Spleen (tissue), 11 donors: ENCODE data around the gene FGGY. TPM values are rescaled to one million over a fixed set of nuclear protein-coding genes. Genes with fewer than 3 reads are reported as not detected.

Source experiments
- DNase-seq: peaks from one replicate; pipeline ENCODE4 v3.0.0-alpha.2; 2020
- H3K27ac ChIP-seq, 8 donors: fragments of 200-600 bp; sonication (generic) in 7 of 8; 1 replicate in 4 of 8; 2 replicates in 4 of 8; pipeline versions ENCODE4 v1.5.0 to v1.8.0; 2016 to 2021; ENCODE audit warnings: inconsistent platforms in 4 of 8, mild to moderate bottlenecking in 4 of 8, moderate library complexity in 1 of 8
- H3K27me3 ChIP-seq, 7 donors: fragments of 200-600 bp; sonication (generic) in 6 of 7; replicated peaks in 1 of 7; 1 replicate in 4 of 7; 2 replicates in 3 of 7; pipeline versions ENCODE4 v1.5.0 to v1.8.0; 2016 to 2021; ENCODE audit warnings: inconsistent platforms in 3 of 7, mild to moderate bottlenecking in 1 of 7
- H3K36me3 ChIP-seq, 6 donors: fragments of 200-600 bp; sonication (generic) in 5 of 6; 1 replicate in 4 of 6; 2 replicates in 2 of 6; pipeline versions ENCODE4 v1.5.0 to v1.8.0; 2016 to 2021; ENCODE audit warnings: inconsistent platforms in 2 of 6
- H3K4me1 ChIP-seq, 6 donors: fragments of 200-600 bp; sonication (generic) in 5 of 6; 1 replicate in 3 of 6; 2 replicates in 3 of 6; pipeline versions ENCODE4 v1.5.0 to v1.8.0; 2016 to 2021; ENCODE audit warnings: inconsistent platforms in 3 of 6
- H3K4me3 ChIP-seq, 8 donors: fragments of 200-600 bp; sonication (generic) in 7 of 8; 1 replicate in 4 of 8; 2 replicates in 4 of 8; pipeline versions ENCODE4 v1.5.0 to v1.8.0; 2016 to 2021; ENCODE audit warnings: inconsistent platforms in 4 of 8, mild to moderate bottlenecking in 4 of 8, moderate library complexity in 2 of 8
- H3K9me3 ChIP-seq, 8 donors: fragments of 200-600 bp; sonication (generic) in 7 of 8; 1 replicate in 4 of 8; 2 replicates in 4 of 8; pipeline versions ENCODE4 v1.5.0 to v1.8.0; 2016 to 2021; ENCODE audit warnings: inconsistent platforms in 4 of 8
- POLR2A ChIP-seq, 3 donors: fragments of 450-650 bp; IDR thresholded peaks; one replicate each; pipeline ENCODE4 v1.5.1; 2017; ENCODE audit warnings: antibody characterized with exemption in 3 of 3, mild to moderate bottlenecking in 1 of 3
- POLR2AphosphoS5 ChIP-seq, 3 donors: sonication (generic); formaldehyde crosslinking; IDR thresholded peaks; one replicate each; pipeline ENCODE4 v1.5.1; 2017; ENCODE audit warnings: antibody characterized with exemption in 3 of 3
- whole genome bisulfite sequencing, 5 donors: extraction: QIAGEN DNeasy Blood & Tissue Kit in 3 of 5; methylation state at CpG; one replicate each; pipeline versions ENCODE4 v1.1.5 to v1.1.7; 2013 to 2018; 5-methylcytosine and 5-hydroxymethylcytosine counted together
- intact Hi-C: fragments of 100-400 bp; cut with DNase I; formaldehyde crosslinking; loops from one replicate; pipeline ENCODE4 v1.15.0; 2023; ENCODE audit warnings: low total_unique reads
- polyA plus RNA-seq, 3 donors: library from polyadenylated mRNA; stranded (reverse); fragments of 200-250 nt; gene quantifications; one replicate each; pipeline ENCODE4 v1.2.1, GENCODE V29; 2013
- total RNA-seq, 7 donors: library from RNA; depleted of rRNA in 3 of 7; stranded (reverse); fragments of >200 nt in 3 of 7; fragmentation: NEBNext Ultra II Directional in 4 of 7; extraction: Animal tissue kit (Norgen Biotek cat#: 25700) in 4 of 7; gene quantifications; one replicate each; pipeline versions ENCODE4 v1.1.0 to v1.2.1, GENCODE V29; 2016 to 2021
- TF ChIP-seq, protein P1 (sequence below), 11 experiments: fragments of 200-600 bp in 7 of 11; fragments of 450-650 bp in 4 of 11; sonication (generic) in 4 of 11; IDR thresholded peaks in 8 of 11; conservative IDR thresholded peaks in 3 of 11; 1 replicate in 7 of 11; 2 replicates in 4 of 11; pipeline versions ENCODE4 v1.4.0 to v1.8.0; 2016 to 2021; ENCODE audit warnings: antibody characterized with exemption in 11 of 11, inconsistent platforms in 4 of 11, mild to moderate bottlenecking in 1 of 11
- donor health status: healthy with polysubstance abuse.
- donor health status: DM: no; HTN: no; CAD: no; lungs with moderate emphysema.
- donor health status: DM: no; HTN: no; CAD: no.
- donor health status: Bipolar disorder and iron deficiency.
- donor health status: healthy.
- donor health status: DM: no; HTN: no; CAD: no.
- donor health status: DM: yes; HTN: yes; CAD: no.

The FGGY gene
- total and polyA plus RNA-seq, 10 donors, result 1.7 to 27.8 (median 13.2) TPM

DNA sequence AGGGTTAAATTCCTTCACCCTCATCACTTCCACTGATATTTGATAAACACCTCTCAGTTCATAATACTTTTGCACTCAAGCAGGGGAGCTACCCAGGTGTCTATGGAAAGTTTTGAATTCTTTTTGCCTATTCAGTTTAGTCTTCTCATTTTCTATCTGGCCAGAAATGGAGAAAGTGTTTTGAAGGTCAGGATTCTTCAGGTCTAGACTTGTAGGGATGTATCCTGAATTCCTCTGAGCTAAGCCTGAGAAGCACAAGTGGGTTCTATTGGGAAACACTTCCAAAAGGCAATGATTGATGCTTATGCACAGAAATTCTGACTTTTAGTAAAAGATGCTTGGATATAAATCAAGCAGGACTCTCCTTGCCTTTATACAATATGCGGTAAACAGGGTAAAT is 300.1 kb downstream of the FGGY start:
- Histone ChIP-seq H3K4me1 (no peaks in the 10 kb centered on the region), H3K27me3 (no peaks in the 10 kb centered on the region), H3K4me3 (no peak overlapping the region), H3K36me3 (no peaks in the 10 kb centered on the region), H3K9me3 (peaks cover 0 to 3% (median 0%) of the 10 kb centered on the region in 8 donors), H3K27ac (no peak overlapping the region)
- DNase-seq, result no peak
- 94 to 100% (median 97%) methylated on average over 1 of the region's 1 CpG for WGBS, 5 donors
- intact Hi-C loops, result no loop called here
- TF ChIP-seq POLR2AphosphoS5 (IDR thresholded peaks at IDR 0.05) (no peak), POLR2A (IDR thresholded peaks at IDR 0.05) (no peak)
- TF ChIP-seq, protein P1, sequence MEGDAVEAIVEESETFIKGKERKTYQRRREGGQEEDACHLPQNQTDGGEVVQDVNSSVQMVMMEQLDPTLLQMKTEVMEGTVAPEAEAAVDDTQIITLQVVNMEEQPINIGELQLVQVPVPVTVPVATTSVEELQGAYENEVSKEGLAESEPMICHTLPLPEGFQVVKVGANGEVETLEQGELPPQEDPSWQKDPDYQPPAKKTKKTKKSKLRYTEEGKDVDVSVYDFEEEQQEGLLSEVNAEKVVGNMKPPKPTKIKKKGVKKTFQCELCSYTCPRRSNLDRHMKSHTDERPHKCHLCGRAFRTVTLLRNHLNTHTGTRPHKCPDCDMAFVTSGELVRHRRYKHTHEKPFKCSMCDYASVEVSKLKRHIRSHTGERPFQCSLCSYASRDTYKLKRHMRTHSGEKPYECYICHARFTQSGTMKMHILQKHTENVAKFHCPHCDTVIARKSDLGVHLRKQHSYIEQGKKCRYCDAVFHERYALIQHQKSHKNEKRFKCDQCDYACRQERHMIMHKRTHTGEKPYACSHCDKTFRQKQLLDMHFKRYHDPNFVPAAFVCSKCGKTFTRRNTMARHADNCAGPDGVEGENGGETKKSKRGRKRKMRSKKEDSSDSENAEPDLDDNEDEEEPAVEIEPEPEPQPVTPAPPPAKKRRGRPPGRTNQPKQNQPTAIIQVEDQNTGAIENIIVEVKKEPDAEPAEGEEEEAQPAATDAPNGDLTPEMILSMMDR (IDR thresholded peaks at IDR 0.05 in 8 of 11, conservative IDR thresholded peaks at IDR 0.05 in 3 of 11), result no peak

DNA sequence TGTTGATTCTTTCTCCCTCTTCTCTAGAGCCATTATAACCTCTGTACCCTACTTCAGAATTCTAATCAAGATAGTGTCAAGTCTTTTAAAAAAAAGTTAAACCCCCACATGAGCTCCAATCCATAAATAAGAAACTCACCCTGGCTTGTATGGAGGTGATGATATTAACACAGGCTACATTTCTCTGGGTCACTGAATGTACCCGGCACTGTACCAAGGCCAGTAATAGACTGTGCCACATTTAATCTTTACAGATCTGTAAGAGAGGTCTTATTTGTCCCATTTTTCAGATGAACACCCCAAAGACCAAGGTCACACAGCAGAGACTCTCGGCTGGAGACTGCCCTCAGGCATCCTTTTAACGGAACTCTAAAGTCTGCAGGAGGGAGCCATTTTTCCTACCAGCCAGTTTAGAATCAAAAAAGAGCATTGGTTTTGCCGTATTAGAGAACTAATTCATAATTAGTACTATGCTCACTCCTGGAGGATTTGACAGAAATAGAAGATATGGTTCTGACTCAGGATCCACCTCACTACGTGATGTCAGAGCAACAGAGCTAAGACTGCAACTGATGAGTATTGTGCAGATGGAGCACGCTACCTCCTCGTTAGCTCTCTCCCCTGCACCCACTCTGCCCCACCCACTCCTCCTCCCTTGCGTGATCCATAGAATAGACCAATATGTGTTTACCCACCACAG is 300.7 kb downstream of the FGGY start:
- no peaks in the 10 kb centered on the region for H3K9me3 ChIP-seq
- H3K27me3 ChIP-seq, result no peaks in the 10 kb centered on the region
- H3K27ac ChIP-seq, result no peak overlapping the region
- no peak overlapping the region for H3K4me3 ChIP-seq
- WGBS, 5 donors, result 91 to 98% (median 96%) methylated on average over 8 of the region's 8 CpGs
- no peaks in the 10 kb centered on the region for H3K36me3 ChIP-seq
- intact Hi-C loops, result no loop called here
- TF ChIP-seq POLR2A (IDR thresholded peaks at IDR 0.05), result no peak
- TF ChIP-seq POLR2AphosphoS5 (IDR thresholded peaks at IDR 0.05), result no peak
- TF ChIP-seq, protein P1 (IDR thresholded peaks at IDR 0.05 in 8 of 11, conservative IDR thresholded peaks at IDR 0.05 in 3 of 11), result no peak
- no peak for DNase-seq
- H3K4me1 ChIP-seq, result no peaks in the 10 kb centered on the region

DNA sequence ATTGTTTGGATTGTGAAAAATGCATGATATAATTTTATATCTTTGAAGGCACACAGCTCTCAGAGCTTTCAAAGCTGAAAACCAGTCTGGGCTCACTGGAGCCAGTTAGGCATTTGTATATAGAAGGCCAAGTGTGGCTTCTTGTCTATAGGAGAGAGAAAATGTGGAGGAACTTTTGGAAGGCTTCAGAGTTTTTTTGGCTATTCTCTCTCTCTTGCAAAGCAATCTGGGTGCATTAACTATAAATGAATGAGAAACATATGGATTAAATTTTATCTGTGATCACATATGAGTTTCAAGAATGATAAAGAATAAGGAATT is 301.2 kb downstream of the FGGY start:
- H3K4me1 ChIP-seq, result no peaks in the 10 kb centered on the region
- intact Hi-C loops, result no loop called here
- no peaks in the 10 kb centered on the region for H3K9me3 ChIP-seq
- no peak overlapping the region for H3K27ac ChIP-seq
- TF ChIP-seq POLR2AphosphoS5 (IDR thresholded peaks at IDR 0.05), result no peak
- TF ChIP-seq POLR2A (IDR thresholded peaks at IDR 0.05), result no peak
- TF ChIP-seq, protein P1 (IDR thresholded peaks at IDR 0.05 in 8 of 11, conservative IDR thresholded peaks at IDR 0.05 in 3 of 11), result no peak
- H3K36me3 ChIP-seq, result no peaks in the 10 kb centered on the region
- no peaks in the 10 kb centered on the region for H3K27me3 ChIP-seq
- DNase-seq, result no peak
- no peak overlapping the region for H3K4me3 ChIP-seq

DNA sequence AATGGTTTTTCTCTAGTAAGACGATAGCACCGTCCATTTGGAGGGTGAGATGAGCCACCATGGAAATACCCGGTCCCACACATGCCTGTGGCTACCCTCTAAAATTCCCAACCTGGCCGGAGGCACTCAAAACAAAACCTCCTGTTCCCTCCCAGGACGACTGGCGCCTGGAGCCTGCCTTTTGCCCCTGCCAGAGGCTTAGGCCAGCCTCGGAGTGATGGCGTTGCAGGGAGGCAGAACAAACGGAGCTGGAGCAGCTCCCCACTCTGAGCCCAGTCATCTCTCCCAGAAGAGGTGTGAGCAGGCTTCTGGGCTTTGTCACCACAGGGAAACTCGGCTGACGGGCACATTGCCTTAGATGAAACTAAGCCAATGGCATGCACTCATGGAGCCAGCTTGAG is 304.1 kb downstream of the FGGY start:
- intact Hi-C loops, result no loop called here
- no peak overlapping the region for H3K4me3 ChIP-seq
- H3K27ac ChIP-seq, result no peak overlapping the region

More for the DNA sequence above, 304.1 kb downstream of the FGGY start:
- 90 to 96% (median 94%) methylated on average over 11 of the region's 11 CpGs for WGBS, 5 donors
- no peak for DNase-seq
- no peaks in the 10 kb centered on the region for H3K4me1 ChIP-seq
- no peaks in the 10 kb centered on the region for H3K36me3 ChIP-seq
- no peaks in the 10 kb centered on the region for H3K9me3 ChIP-seq
- no peaks in the 10 kb centered on the region for H3K27me3 ChIP-seq
- TF ChIP-seq, protein P1 (IDR thresholded peaks at IDR 0.05 in 8 of 11, conservative IDR thresholded peaks at IDR 0.05 in 3 of 11), result no peak
- TF ChIP-seq POLR2AphosphoS5 (IDR thresholded peaks at IDR 0.05) (no peak), POLR2A (IDR thresholded peaks at IDR 0.05) (no peak)
